AG04449 (cell line): ENCODE data around the gene BCKDHA.
A peak's percentile ranks its signal among the peaks of the same experiment; 100 is the strongest.

Experiments used
- CTCF ChIA-PET: fragments of 350-600 bp; formaldehyde crosslinking; extraction: SDS; loops from one replicate; lab custom pipeline; 2021; ENCODE audit warnings: antibody characterized with exemption; lab: Yijun Ruan, JAX
- POLR2A ChIA-PET: fragments of 400-600, 350-600 bp; formaldehyde crosslinking; extraction: SDS; loops from one replicate; lab custom pipeline; 2020; ENCODE audit warnings: antibody characterized with exemption, inconsistent platforms; lab: Yijun Ruan, JAX
- DNase-seq: peaks from one replicate; pipeline ENCODE4 v3.0.0-alpha.2; 2010; ENCODE audit warnings: low read depth, low spot score
- H3K4me3 ChIP-seq: 2 replicates; pipeline ENCODE4 v1.5.1; 2011; ENCODE audit warnings: low read depth, mild to moderate bottlenecking, control low read depth, low read length
- TF ChIP-seq, protein P1 (sequence below): IDR thresholded peaks from one replicate; pipeline ENCODE4 v1.5.1; 2011; ENCODE audit warnings: mild to moderate bottlenecking, moderate library complexity, low read length, control low read depth, inconsistent platforms; ENCODE audit not compliant: insufficient read depth; ENCODE audit errors: missing control alignments

BCKDHA gene

DNA sequence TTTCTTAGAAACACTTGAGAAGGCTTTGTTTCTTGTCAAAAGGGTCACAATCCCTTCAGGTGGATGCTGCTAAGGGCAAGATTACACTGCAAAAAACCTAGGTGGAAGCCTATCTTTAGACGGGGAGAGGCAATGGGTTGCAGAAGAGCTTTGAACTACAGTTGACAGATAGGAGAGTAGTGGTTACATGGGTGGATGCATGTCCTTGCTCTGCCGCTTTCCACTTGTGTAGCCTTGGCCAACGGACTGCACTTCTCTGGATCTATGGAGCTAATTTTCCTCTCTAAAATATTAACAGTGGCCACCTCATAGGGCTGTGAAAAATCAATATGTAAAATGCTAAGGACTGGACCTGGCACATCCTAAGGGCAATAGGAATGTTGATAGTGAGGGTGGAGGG is 980 bp downstream of the BCKDHA start:
- CTCF ChIA-PET: interaction anchor here (1.0 to 1.5 kb wide), 2 partner anchors 33 to 77 kb away, joined by 3 to 4 read pairs; no protein-coding TSS in a partner anchor
- DNase-seq: no peak
- POLR2A ChIA-PET: interaction anchor here (0.6 kb wide), 1 partner anchor 20 kb away, joined by 3 read pairs; no protein-coding TSS in a partner anchor
- TF ChIP-seq, protein P1, sequence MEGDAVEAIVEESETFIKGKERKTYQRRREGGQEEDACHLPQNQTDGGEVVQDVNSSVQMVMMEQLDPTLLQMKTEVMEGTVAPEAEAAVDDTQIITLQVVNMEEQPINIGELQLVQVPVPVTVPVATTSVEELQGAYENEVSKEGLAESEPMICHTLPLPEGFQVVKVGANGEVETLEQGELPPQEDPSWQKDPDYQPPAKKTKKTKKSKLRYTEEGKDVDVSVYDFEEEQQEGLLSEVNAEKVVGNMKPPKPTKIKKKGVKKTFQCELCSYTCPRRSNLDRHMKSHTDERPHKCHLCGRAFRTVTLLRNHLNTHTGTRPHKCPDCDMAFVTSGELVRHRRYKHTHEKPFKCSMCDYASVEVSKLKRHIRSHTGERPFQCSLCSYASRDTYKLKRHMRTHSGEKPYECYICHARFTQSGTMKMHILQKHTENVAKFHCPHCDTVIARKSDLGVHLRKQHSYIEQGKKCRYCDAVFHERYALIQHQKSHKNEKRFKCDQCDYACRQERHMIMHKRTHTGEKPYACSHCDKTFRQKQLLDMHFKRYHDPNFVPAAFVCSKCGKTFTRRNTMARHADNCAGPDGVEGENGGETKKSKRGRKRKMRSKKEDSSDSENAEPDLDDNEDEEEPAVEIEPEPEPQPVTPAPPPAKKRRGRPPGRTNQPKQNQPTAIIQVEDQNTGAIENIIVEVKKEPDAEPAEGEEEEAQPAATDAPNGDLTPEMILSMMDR: no peak
- peak overlapping the region; percentile 92 for H3K4me3 ChIP-seq

DNA sequence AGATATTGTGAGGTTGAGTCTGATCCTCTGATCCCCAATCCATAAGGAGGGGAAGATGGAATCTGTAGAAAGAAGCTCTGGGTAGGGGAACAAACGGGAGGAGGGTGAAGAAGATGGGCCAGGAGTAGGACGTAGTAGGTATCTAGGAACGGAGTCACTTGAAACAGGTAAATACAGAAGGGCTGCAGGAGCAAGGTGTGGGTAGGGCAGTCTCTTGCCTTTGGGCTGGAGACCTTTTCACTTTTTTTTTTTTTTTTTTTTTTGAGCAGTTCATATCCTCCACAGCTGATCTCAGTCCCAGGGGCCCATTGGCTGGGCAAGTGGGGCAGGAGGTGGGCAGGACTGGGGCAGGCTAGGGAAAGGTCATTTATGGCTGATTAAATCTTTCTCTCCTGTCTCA is 1.5 kb downstream of the BCKDHA start:
- no peak for DNase-seq
- TF ChIP-seq, protein P1: no peak
- peak overlapping the region; percentile 92 for H3K4me3 ChIP-seq
- ChIA-PET POLR2A (no interaction called here), CTCF (interaction anchor here (1.0 to 1.5 kb wide), 2 partner anchors 32 to 77 kb away, joined by 3 to 4 read pairs; no protein-coding TSS in a partner anchor)

DNA sequence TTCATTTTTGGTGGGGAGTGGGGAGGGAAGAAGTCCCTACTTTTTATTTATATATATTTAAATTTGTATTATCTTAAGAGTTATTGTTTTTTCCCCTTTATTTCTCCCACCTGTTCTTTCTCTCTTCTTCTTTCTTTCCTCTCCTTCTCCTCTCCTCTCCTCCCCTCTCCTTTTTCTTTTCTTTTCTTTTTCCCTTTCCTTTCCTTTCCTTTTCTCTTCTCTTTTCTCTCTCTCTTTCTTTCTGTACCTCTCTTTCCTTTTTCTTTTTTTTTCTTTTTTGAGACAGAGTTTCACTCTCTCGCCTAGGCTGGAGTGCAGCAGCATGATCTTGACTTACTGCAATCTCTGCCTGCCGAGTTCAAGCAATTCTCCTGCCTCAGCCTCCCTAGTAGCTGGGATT is 1.9 kb downstream of the BCKDHA start:
- ChIA-PET CTCF (interaction anchor here (1.0 kb wide), 1 partner anchor 32 kb away, joined by 4 read pairs; no protein-coding TSS in a partner anchor), POLR2A (no interaction called here)
- no peak for DNase-seq
- no peak overlapping the region for H3K4me3 ChIP-seq
- TF ChIP-seq, protein P1: no peak

- ChIA-PET POLR2A (no interaction called here), CTCF (interaction anchor here (1.0 to 1.2 kb wide), 2 partner anchors 48 to 93 kb away, joined by 3 to 4 read pairs; no protein-coding TSS in a partner anchor)
- no peak overlapping the region for H3K4me3 ChIP-seq
- no peak for DNase-seq
- TF ChIP-seq, protein P1: no peak
Observed at GRCh38 chr19:41401483-41401882, 3.9 kb downstream of the BCKDHA start.

DNA sequence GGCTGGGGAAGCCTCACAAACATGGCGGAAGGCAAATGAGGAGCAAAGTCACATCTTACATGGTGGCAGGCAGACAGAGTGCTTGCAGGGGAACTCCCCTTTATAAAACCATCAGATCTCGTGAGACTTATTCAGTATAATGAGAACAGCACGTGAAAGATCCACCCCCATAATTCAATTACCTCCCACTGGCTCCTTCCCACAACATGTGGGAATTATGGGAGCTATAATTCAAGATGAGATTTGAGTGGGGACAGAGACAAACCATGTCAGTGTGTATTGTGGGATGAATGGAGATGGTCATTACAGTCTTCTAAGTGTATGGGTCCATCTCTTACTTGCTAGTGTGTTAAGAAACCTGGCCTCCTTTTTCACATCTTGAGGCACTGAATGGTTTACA is 4.4 kb downstream of the BCKDHA start:
- TF ChIP-seq, protein P1: no peak
- POLR2A ChIA-PET: no interaction called here
- no peak overlapping the region for H3K4me3 ChIP-seq
- no peak for DNase-seq
- CTCF ChIA-PET: interaction anchor here (1.0 to 1.2 kb wide), 2 partner anchors 48 to 94 kb away, joined by 3 to 4 read pairs; no protein-coding TSS in a partner anchor

GRCh38 chr19:41403181-41403970 is 5.8 kb downstream of the BCKDHA start:
- TF ChIP-seq, protein P1: no peak
- POLR2A ChIA-PET: no interaction called here
- CTCF ChIA-PET: no interaction called here
- no peak for DNase-seq
- no peak overlapping the region for H3K4me3 ChIP-seq
